ENCODE results near the gene DMRTB1.

The DMRTB1 gene

GRCh38 chr1:53507116-53507820 is 48.1 kb downstream of the DMRTB1 start:
- no peak for DNase-seq (ENCODE audit: low read depth in 3 of 3, low spot score in 1 of 3)

DNA sequence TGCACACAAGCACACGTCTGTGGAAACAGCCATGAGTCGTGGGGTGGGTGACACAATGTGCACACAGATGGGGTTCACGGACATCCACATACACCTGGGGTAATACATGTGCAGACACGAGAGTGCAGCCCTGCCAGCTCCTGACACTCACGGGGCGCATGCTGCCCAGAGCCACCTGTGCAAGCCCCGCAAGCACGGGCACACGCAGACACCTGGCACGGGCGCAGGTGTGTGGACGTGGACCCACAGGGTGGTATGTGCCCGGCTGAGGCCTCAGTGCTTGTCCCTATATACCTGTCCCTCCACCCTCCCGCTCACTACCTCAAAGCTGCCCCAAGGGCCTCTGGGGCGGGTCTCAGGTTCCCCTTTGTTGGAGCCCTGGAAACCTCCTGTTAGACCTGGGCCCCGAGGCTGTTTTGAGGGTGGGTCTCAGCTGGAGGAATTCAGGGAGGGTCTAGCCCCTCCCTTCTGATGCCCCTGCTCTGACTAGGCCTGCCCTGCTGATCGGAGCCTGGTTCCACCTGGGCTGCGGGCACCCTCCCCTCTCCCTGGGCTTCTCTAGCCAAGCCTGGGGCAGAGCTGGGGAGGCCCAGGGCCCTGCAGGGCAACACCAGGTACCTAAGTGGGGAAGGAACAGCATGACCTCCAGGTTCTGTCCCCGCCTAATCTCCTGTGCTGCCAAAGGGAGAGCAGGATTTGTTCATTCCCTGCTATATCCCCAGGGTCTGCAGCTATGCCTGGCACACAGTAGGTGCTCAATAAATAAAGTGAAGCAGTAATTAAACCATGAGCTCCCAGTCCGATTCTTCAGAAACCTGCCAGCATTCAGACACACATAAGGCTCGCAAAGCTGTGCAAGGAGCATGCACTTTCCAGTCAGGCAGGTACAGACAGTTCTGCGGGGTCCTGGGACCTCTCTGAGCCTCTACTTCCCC is 49.1 kb downstream of the DMRTB1 start:
- no peak for DNase-seq (ENCODE audit: low read depth in 3 of 3, low spot score in 1 of 3)

- DNase-seq (ENCODE audit: low read depth in 3 of 3, low spot score in 1 of 3) = no peak
These were observed 49.9 kb downstream of the DMRTB1 start for GRCh38 chr1:53508991-53509666.

- DNase-seq (ENCODE audit: low read depth in 3 of 3, low spot score in 1 of 3) = no peak
These were observed 50.6 kb downstream of the DMRTB1 start for GRCh38 chr1:53509775-53510174.

- no peak for DNase-seq (ENCODE audit: low read depth in 3 of 3, low spot score in 1 of 3)
These were observed 51.0 kb downstream of the DMRTB1 start for GRCh38 chr1:53510215-53510614.

- DNase-seq (ENCODE audit: low read depth in 3 of 3, low spot score in 1 of 3) = no peak
These were observed 52.2 kb downstream of the DMRTB1 start for GRCh38 chr1:53511323-53511932.

DNA sequence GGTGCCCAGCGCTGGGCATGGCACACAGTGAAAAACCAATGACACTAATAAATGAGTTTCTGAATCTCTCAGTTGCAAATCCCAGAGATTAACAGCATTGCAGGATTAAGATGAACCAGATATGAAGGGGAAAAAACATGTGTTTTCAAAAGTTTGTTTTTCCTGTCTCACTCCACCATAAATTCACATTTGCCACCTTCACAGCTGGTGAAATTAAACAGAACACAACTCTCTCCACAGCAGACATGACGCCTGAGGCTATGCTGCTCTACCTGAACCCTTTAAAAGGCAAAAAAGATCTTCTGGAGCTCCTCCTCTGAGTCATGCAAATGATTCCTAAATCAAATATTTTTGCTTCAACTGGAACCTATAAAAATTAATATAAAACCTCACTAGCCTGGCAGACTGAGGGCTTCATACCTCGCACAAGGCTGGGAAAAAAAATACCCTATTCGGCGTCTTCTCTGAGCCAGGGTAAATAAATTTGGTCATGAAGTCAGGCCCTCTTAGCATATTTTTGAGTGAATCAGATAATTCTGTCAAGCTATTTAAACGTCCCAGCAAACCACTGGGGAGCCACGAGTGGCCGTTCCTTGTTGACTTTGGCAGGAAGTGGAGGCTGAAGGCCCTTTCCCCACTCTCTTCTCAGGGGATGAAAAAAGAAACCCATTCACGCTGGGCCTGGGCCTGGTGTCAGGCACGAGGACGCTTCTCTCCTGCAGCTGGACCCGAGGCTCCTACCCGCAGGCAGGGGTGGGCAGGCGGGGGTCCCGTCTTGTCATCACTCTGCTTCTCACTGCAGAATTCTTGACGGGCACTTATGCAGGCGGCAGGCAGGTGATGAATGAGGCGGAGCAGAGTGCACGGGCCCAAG is 53.0 kb downstream of the DMRTB1 start:
- DNase-seq (ENCODE audit: low read depth in 3 of 3, low spot score in 1 of 3) = no peak

- no peak for DNase-seq (ENCODE audit: low read depth in 3 of 3, low spot score in 1 of 3)
These were observed 53.9 kb downstream of the DMRTB1 start for GRCh38 chr1:53512807-53513755.

GRCh38 chr1:53513846-53514245 is 54.6 kb downstream of the DMRTB1 start:
- no peak for DNase-seq (ENCODE audit: low read depth in 3 of 3, low spot score in 1 of 3)

DNA sequence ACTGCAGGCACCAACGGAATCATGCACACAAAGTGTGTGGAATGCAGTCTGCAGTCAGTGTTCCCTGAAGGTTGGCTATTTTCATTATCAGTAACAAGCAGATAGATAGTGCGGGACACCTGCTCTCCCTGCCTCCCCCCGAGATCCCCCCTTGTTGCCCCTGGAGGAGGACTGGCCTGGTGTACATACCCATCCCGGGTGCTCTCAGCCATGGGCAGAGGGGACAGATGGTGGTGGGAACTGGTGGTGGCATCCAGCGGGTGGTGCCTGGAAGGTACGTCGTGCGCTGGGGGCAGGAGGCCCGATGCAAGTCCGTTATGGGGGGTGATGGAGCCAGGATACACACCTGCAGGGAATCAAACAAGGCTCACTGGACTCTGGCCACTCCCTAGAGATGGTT is 55.2 kb downstream of the DMRTB1 start:
- DNase-seq (ENCODE audit: low read depth in 3 of 3, low spot score in 1 of 3) = no peak

- no peak for DNase-seq (ENCODE audit: low read depth in 3 of 3, low spot score in 1 of 3)
These were observed 57.0 kb downstream of the DMRTB1 start for GRCh38 chr1:53516181-53516580.
